ENCODE results near the gene AP3B1.
"Not testable (repeated sequence)": the region's sequence is repeated elsewhere in the genome, so short reads cannot be mapped to it uniquely, and the experiment has no call there.

DNA sequence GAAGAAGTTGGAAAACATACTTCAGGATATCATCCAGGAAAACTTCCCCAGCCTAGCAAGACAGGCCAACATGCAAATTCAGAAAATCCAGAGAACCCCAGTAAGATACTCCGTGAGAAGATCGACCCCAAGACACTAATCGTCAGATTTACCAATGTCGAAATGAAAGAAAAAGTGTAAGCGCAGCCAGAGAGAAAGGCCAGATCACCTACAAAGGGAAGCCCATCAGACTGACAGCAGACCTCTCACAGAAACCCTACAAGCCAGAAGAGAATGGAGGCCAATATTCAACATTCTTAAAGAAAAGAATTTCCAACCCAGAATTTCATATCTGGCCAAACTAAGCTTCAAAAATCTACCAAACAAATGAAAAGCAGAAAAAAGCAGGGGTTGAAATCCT, 227.8 kb downstream of the AP3B1 start:
- TF ChIP-seq, protein P1, sequence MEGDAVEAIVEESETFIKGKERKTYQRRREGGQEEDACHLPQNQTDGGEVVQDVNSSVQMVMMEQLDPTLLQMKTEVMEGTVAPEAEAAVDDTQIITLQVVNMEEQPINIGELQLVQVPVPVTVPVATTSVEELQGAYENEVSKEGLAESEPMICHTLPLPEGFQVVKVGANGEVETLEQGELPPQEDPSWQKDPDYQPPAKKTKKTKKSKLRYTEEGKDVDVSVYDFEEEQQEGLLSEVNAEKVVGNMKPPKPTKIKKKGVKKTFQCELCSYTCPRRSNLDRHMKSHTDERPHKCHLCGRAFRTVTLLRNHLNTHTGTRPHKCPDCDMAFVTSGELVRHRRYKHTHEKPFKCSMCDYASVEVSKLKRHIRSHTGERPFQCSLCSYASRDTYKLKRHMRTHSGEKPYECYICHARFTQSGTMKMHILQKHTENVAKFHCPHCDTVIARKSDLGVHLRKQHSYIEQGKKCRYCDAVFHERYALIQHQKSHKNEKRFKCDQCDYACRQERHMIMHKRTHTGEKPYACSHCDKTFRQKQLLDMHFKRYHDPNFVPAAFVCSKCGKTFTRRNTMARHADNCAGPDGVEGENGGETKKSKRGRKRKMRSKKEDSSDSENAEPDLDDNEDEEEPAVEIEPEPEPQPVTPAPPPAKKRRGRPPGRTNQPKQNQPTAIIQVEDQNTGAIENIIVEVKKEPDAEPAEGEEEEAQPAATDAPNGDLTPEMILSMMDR (IDR thresholded peaks at IDR 0.05): not testable (repeated sequence)
- not testable (repeated sequence) for TF ChIP-seq EP300, POLR2A (IDR thresholded peaks at IDR 0.05)

Data from upper lobe of left lung (tissue), 4 donors.